Natural killer cell (primary cell): ENCODE results near the gene KRT83. TPM values are rescaled to one million over a fixed set of nuclear protein-coding genes. Genes with fewer than 3 reads are reported as not detected.
A peak's percentile ranks its signal among the peaks of the same experiment; 100 is the strongest.

ENCODE experiments used
- ATAC-seq, 3 donors: fragments of 150-1000 bp in 2 of 3; fragments of 200-7000 bp in 1 of 3; cut with Tn5 transposase; 1 replicate in 1 of 3; 2 replicates in 2 of 3; pipeline ENCODE4 v1.10.0; 2021; ENCODE audit warnings: mild to moderate bottlenecking in 2 of 3, moderate library complexity in 2 of 3
- DNase-seq, 2 donors: peaks; one replicate each; pipeline versions ENCODE4 v3.0.0 to v3.0.0-alpha.2; 2013 to 2021; ENCODE audit warnings: mixed read lengths in 1 of 2
- H3K27ac ChIP-seq: one replicate; pipeline ENCODE4 v1.5.1; 2013; ENCODE audit warnings: mild to moderate bottlenecking, low read length
- H3K27me3 ChIP-seq: one replicate; pipeline ENCODE4 v1.6.1; 2013; ENCODE audit warnings: low read length; ENCODE audit not compliant: control insufficient read depth, insufficient read depth
- H3K36me3 ChIP-seq: one replicate; pipeline ENCODE4 v1.6.1; 2013; ENCODE audit warnings: low read length; ENCODE audit not compliant: control insufficient read depth, insufficient read depth
- H3K4me1 ChIP-seq: one replicate; pipeline ENCODE4 v1.6.1; 2013; ENCODE audit warnings: low read length; ENCODE audit not compliant: control insufficient read depth, insufficient read depth
- H3K4me3 ChIP-seq: one replicate; pipeline ENCODE4 v1.5.1; 2013; ENCODE audit warnings: low read length
- H3K9me3 ChIP-seq: one replicate; pipeline ENCODE4 v1.6.1; 2013; ENCODE audit warnings: low read length; ENCODE audit not compliant: control insufficient read depth, insufficient read depth
- H3K27ac Mint-ChIP-seq, 2 donors: one replicate each; pipeline ENCODE4 v1.8.0; 2022; ENCODE audit warnings: mild to moderate bottlenecking in 2 of 2, mixed read lengths in 2 of 2, moderate library complexity in 1 of 2
- H3K27me3 Mint-ChIP-seq, 2 donors: one replicate each; pipeline ENCODE4 v1.8.0; 2022; ENCODE audit warnings: low read depth in 2 of 2, mixed read lengths in 2 of 2
- H3K36me3 Mint-ChIP-seq: one replicate; pipeline ENCODE4 v1.8.0; 2022; ENCODE audit warnings: mixed read lengths
- H3K4me1 Mint-ChIP-seq, 2 donors: one replicate each; pipeline ENCODE4 v1.8.0; 2022; ENCODE audit warnings: mixed read lengths in 2 of 2
- H3K4me3 Mint-ChIP-seq: one replicate; pipeline ENCODE4 v1.8.0; 2022; ENCODE audit warnings: mild to moderate bottlenecking, moderate library complexity, mixed read lengths
- H3K9me3 Mint-ChIP-seq, 2 donors: one replicate each; pipeline ENCODE4 v1.8.0; 2022; ENCODE audit warnings: mixed read lengths in 2 of 2
- WGBS: methylation state at CpG from one replicate; pipeline ENCODE4 v1.1.7; 2013; ENCODE audit warnings: missing lambda C conversion rate; ENCODE audit not compliant: insufficient coverage; 5-methylcytosine and 5-hydroxymethylcytosine counted together
- intact Hi-C: fragments of 100-400 bp; cut with micrococcal nuclease; formaldehyde crosslinking; loops from one replicate; pipeline ENCODE4 v1.14.2; 2022
- total RNA-seq, 4 donors: library from RNA; stranded (reverse); fragments of 120-200 nt in 1 of 4; gene quantifications; one replicate each; pipeline versions ENCODE4 v1.2.3 to v1.2.4, GENCODE V29; 2013 to 2022
- TF ChIP-seq, protein P1 (sequence below): fragments of 200-600 bp; IDR thresholded peaks from one replicate; pipeline ENCODE4 v1.8.0; 2022; ENCODE audit warnings: antibody characterized with exemption

Gene KRT83
- total RNA-seq, 3 donors from 2014 or later (not counting 1 experiment from before 2014, with no cell fraction given): not detected

DNA sequence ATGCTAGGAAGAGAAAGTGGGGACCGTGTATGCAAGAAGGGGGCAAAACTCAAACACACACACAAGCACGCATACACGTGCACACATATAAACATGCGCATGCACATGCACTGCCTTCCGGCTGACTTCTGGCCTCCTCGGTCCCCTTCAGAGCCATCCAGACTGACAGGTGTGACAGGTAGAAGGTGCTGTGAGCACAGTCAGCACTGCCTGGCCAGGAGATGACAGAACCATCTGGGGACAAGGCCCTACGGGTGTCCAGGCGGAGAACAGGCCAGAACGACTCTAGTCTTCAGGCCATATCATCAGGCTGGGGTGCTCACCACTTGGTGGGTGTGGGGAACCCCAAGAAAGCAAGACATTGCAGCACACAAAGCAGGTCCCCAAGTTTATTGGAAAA is 7.3 kb downstream of the KRT83 start:
- Histone ChIP-seq H3K4me3 (no peak overlapping the region), H3K4me1 (peaks cover 3% of the 10 kb centered on the region), H3K27me3 (peaks cover 15% of the 10 kb centered on the region), H3K36me3 (no peaks in the 10 kb centered on the region), H3K9me3 (no peaks in the 10 kb centered on the region), H3K27ac (no peak overlapping the region)
- DNase-seq: no peak
- no peak overlapping the region for H3K27ac Mint-ChIP-seq
- H3K9me3 Mint-ChIP-seq: no peaks in the 10 kb centered on the region
- no peak overlapping the region for H3K4me3 Mint-ChIP-seq
- no peaks in the 10 kb centered on the region for H3K36me3 Mint-ChIP-seq
- no peak for ATAC-seq
- 92% methylated on average over 9 of the region's 9 CpGs for WGBS
- intact Hi-C loops: no loop called here
- H3K4me1 Mint-ChIP-seq: peaks cover 4 to 30% of the 10 kb centered on the region in 2 donors
- TF ChIP-seq, protein P1, sequence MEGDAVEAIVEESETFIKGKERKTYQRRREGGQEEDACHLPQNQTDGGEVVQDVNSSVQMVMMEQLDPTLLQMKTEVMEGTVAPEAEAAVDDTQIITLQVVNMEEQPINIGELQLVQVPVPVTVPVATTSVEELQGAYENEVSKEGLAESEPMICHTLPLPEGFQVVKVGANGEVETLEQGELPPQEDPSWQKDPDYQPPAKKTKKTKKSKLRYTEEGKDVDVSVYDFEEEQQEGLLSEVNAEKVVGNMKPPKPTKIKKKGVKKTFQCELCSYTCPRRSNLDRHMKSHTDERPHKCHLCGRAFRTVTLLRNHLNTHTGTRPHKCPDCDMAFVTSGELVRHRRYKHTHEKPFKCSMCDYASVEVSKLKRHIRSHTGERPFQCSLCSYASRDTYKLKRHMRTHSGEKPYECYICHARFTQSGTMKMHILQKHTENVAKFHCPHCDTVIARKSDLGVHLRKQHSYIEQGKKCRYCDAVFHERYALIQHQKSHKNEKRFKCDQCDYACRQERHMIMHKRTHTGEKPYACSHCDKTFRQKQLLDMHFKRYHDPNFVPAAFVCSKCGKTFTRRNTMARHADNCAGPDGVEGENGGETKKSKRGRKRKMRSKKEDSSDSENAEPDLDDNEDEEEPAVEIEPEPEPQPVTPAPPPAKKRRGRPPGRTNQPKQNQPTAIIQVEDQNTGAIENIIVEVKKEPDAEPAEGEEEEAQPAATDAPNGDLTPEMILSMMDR: no peak
- peaks cover 11 to 48% of the 10 kb centered on the region in 2 donors for H3K27me3 Mint-ChIP-seq

DNA sequence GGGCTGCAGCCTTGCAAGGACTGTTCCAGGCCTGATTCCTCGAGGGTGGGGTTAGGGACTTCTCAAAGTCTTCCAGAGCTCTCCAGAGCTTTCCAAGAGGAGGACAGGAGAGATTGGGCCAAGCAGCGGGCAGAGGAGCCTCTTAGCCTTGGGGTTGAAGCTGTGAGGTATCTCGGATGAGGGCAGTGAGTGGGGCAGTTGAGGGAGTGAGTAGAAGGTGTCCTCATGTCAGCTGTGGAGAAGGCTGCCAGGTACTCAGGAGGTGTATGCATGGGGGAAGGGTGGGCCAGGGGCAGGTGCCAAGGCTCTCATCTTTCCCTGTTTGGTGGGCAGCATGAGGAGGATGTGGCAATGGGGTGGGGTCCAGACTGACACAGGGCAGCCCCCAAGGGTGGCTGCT is 7.7 kb downstream of the KRT83 start:
- Mint-ChIP-seq H3K36me3 (no peaks in the 10 kb centered on the region), H3K27ac (no peak overlapping the region), H3K4me1 (peaks cover 8 to 31% of the 10 kb centered on the region in 2 donors), H3K4me3 (no peak overlapping the region), H3K9me3 (no peaks in the 10 kb centered on the region), H3K27me3 (peaks cover 11 to 49% of the 10 kb centered on the region in 2 donors)
- WGBS: 74% methylated on average over 3 of the region's 3 CpGs
- intact Hi-C loops: no loop called here
- H3K4me3 ChIP-seq: no peak overlapping the region
- peaks cover 8% of the 10 kb centered on the region for H3K4me1 ChIP-seq
- TF ChIP-seq, protein P1: no peak
- peaks cover 15% of the 10 kb centered on the region for H3K27me3 ChIP-seq
- no peak overlapping the region for H3K27ac ChIP-seq
- H3K9me3 ChIP-seq: no peaks in the 10 kb centered on the region
- ATAC-seq: no peak
- DNase-seq: no peak
- H3K36me3 ChIP-seq: no peaks in the 10 kb centered on the region

DNA sequence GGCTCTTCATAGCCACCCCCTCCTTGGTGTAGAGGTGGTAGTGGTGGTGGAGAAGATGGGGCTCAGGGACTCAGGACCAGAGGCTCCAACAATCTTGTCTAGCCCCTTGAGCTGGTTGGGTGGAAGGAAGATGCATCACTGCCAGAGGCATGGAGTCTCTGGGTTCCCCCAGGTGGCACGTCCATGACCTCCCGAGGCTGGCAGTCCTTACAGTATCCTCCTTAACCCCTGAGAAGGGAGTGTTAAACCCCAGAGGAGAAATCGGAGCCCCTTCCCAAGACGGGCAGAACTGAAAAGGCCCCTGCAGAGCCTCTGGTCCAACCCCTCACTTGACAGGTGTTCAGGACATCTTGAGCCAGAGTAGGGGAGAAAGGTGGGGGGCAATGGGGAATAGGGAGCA is 9.1 kb downstream of the KRT83 start:
- Histone ChIP-seq H3K36me3 (no peaks in the 10 kb centered on the region), H3K4me3 (no peak overlapping the region), H3K9me3 (no peaks in the 10 kb centered on the region), H3K27me3 (peaks cover 24% of the 10 kb centered on the region), H3K27ac (no peak overlapping the region), H3K4me1 (peaks cover 15% of the 10 kb centered on the region)
- Mint-ChIP-seq H3K27ac (peak overlapping the region in 1 of 2 donors; percentile 21), H3K4me3 (no peak overlapping the region), H3K4me1 (peaks cover 21 to 34% of the 10 kb centered on the region in 2 donors), H3K36me3 (no peaks in the 10 kb centered on the region), H3K9me3 (no peaks in the 10 kb centered on the region), H3K27me3 (peaks cover 11 to 56% of the 10 kb centered on the region in 2 donors)
- TF ChIP-seq, protein P1: no peak
- WGBS: 84% methylated on average over 4 of the region's 4 CpGs
- ATAC-seq: no peak
- no peak for DNase-seq
- intact Hi-C loops: no loop called here

GRCh38 chr12:52311285-52311648 is 9.9 kb downstream of the KRT83 start:
- intact Hi-C loops: no loop called here
- H3K27me3 Mint-ChIP-seq: peaks cover 11 to 58% of the 10 kb centered on the region in 2 donors
- Histone ChIP-seq H3K27ac (no peak overlapping the region), H3K27me3 (peaks cover 24% of the 10 kb centered on the region), H3K9me3 (no peaks in the 10 kb centered on the region), H3K36me3 (no peaks in the 10 kb centered on the region), H3K4me3 (no peak overlapping the region), H3K4me1 (peaks cover 17% of the 10 kb centered on the region)
- no peaks in the 10 kb centered on the region for H3K36me3 Mint-ChIP-seq
- H3K27ac Mint-ChIP-seq: no peak overlapping the region
- TF ChIP-seq, protein P1: no peak
- ATAC-seq: no peak
- H3K4me3 Mint-ChIP-seq: no peak overlapping the region
- WGBS: 94% methylated on average over 3 of the region's 3 CpGs
- H3K9me3 Mint-ChIP-seq: no peaks in the 10 kb centered on the region
- H3K4me1 Mint-ChIP-seq: peaks cover 29 to 43% of the 10 kb centered on the region in 2 donors
- DNase-seq: no peak
